Liver (tissue), 2 donors: ENCODE data around the gene NHSL2.

ENCODE experiments used
- MAX ChIP-seq: IDR thresholded peaks from 2 replicates; pipeline ENCODE4 v1.6.1; 2016; ENCODE audit warnings: antibody characterized with exemption
- RXRA ChIP-seq, 2 donors: IDR thresholded peaks; 2 replicates each; pipeline ENCODE4 v1.6.1; 2017 to 2018; ENCODE audit warnings: antibody characterized with exemption in 2 of 2, mild to moderate bottlenecking in 1 of 2
- YY1 ChIP-seq: IDR thresholded peaks from 2 replicates; pipeline ENCODE4 v1.6.1; 2016; ENCODE audit warnings: antibody characterized with exemption, mild to moderate bottlenecking
- donor health status: healthy.

- TF ChIP-seq YY1 (no peak), MAX (no peak), RXRA (IDR thresholded peaks at IDR 0.05) (no peak)
Measured at GRCh38 chrX:72125331-72126047, 214.8 kb downstream of the NHSL2 start.
